ENCODE data around the gene P3R3URF.

Gene P3R3URF

DNA sequence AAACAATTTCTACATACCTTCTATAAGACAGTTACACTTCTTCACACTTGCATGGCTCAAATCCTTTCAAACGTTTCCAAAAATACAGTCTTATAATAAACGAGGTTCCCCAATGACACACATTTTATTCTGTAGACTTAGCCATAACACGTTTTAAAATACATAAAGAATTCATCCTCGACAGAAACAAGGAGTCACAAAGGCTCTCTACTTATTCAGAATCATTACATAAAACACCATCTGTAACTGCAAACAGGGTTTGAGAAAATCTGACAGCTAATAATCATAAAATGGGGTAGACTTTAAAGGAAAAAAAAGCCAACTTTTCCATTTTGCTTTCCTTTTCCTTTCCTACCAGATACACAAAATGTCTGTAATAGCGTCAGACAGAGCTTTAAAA, 45.7 kb downstream of the P3R3URF start:
- no peak for TF ChIP-seq ZNF510 (tag by site-specific recombination; IDR thresholded peaks at IDR 0.05; ENCODE audit: insufficient replicate concordance)
- no peak for TF ChIP-seq YY1 (tag by site-specific recombination; IDR thresholded peaks at IDR 0.05)
- TF ChIP-seq, protein P1, sequence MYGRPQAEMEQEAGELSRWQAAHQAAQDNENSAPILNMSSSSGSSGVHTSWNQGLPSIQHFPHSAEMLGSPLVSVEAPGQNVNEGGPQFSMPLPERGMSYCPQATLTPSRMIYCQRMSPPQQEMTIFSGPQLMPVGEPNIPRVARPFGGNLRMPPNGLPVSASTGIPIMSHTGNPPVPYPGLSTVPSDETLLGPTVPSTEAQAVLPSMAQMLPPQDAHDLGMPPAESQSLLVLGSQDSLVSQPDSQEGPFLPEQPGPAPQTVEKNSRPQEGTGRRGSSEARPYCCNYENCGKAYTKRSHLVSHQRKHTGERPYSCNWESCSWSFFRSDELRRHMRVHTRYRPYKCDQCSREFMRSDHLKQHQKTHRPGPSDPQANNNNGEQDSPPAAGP (tag by site-specific recombination; IDR thresholded peaks at IDR 0.05) = no peak
- no peak for TF ChIP-seq ZNF530 (tag by site-specific recombination; IDR thresholded peaks at IDR 0.05; ENCODE audit: low read depth)
- TF ChIP-seq ZNF843 (tag by site-specific recombination; IDR thresholded peaks at IDR 0.05) = no peak
- no peak for TF ChIP-seq KLF7 (tag by site-specific recombination; IDR thresholded peaks at IDR 0.05; ENCODE audit: borderline replicate concordance)
- no peak for TF ChIP-seq ZNF558 (tag by site-specific recombination; IDR thresholded peaks at IDR 0.05)
- TF ChIP-seq EGR2 (tag by site-specific recombination; IDR thresholded peaks at IDR 0.05; ENCODE audit: low read depth) = no peak
- no peak for TF ChIP-seq ZNF670 (tag by site-specific recombination; IDR thresholded peaks at IDR 0.05; ENCODE audit: low read depth)
- TF ChIP-seq ZNF214 (tag by site-specific recombination; IDR thresholded peaks at IDR 0.05; ENCODE audit: borderline replicate concordance) = no peak
- TF ChIP-seq ZNF221 (tag by site-specific recombination; IDR thresholded peaks at IDR 0.05; ENCODE audit: borderline replicate concordance) = no peak
- no peak for TF ChIP-seq MEIS1 (CRISPR knock-in tag; IDR thresholded peaks at IDR 0.05; ENCODE audit: borderline replicate concordance)
- TF ChIP-seq HOXA7 (CRISPR knock-in tag; IDR thresholded peaks at IDR 0.05; ENCODE audit: borderline replicate concordance) = no peak
- peaks cover 10% of the 10 kb centered on the region for H3K4me1 ChIP-seq (ENCODE audit: control insufficient read depth, insufficient read depth, low read length)
- peak overlapping the region; percentile 66 for H3K4me3 ChIP-seq (ENCODE audit: low read depth, low read length)
- CTCF ChIA-PET = interaction anchor here (1.1 to 2.4 kb wide), 4 partner anchors 8 to 51 kb away, joined by 3 to 16 read pairs (median 5); no protein-coding TSS in a partner anchor
- H3K36me3 ChIP-seq (ENCODE audit: control insufficient read depth in 2 of 2, insufficient read depth in 1 of 2, low read length in 2 of 2) = no peaks in the 10 kb centered on the region
- no peak overlapping the region for H3K27ac ChIP-seq (ENCODE audit: extremely low read depth, low read depth, low read length)
- H3K9me3 ChIP-seq (ENCODE audit: control insufficient read depth, insufficient read depth, low read depth, low read length) = no peaks in the 10 kb centered on the region
- POLR2A ChIA-PET = interaction anchor here (0.5 kb wide), 1 partner anchor 827 kb away, joined by 4 read pairs; no protein-coding TSS in a partner anchor

DNA sequence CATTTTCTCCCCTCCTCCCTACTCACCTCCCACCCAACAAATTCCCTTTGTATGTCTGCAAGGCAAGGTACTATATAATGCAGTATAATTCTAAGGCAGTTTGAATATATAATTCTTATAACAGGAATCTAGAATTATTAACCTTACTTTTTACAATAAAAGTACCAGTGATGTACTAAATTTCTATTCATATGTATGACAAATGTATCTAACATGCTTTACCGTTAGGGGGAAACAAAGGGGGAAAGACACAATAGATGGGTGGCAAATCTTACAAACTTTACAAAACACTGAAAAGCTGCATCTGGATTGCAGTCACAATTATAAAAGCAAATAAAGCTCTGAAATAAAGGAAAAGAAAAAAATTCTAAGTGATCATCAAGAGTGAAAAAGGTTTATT, 46.2 kb downstream of the P3R3URF start:
- TF ChIP-seq, protein P2, sequence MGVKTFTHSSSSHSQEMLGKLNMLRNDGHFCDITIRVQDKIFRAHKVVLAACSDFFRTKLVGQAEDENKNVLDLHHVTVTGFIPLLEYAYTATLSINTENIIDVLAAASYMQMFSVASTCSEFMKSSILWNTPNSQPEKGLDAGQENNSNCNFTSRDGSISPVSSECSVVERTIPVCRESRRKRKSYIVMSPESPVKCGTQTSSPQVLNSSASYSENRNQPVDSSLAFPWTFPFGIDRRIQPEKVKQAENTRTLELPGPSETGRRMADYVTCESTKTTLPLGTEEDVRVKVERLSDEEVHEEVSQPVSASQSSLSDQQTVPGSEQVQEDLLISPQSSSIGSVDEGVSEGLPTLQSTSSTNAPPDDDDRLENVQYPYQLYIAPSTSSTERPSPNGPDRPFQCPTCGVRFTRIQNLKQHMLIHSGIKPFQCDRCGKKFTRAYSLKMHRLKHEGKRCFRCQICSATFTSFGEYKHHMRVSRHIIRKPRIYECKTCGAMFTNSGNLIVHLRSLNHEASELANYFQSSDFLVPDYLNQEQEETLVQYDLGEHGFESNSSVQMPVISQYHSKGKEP (tag by site-specific recombination; IDR thresholded peaks at IDR 0.05) = no peak
- Histone ChIP-seq H3K36me3 (ENCODE audit: control insufficient read depth in 2 of 2, insufficient read depth in 1 of 2, low read length in 2 of 2) (no peaks in the 10 kb centered on the region), H3K27ac (ENCODE audit: extremely low read depth, low read depth, low read length) (no peak overlapping the region), H3K4me1 (ENCODE audit: control insufficient read depth, insufficient read depth, low read length) (peaks cover 6% of the 10 kb centered on the region), H3K4me3 (ENCODE audit: low read depth, low read length) (peak overlapping the region; percentile 66), H3K9me3 (ENCODE audit: control insufficient read depth, insufficient read depth, low read depth, low read length) (no peaks in the 10 kb centered on the region)
- CTCF ChIA-PET = interaction anchor here (1.1 to 2.4 kb wide), 2 partner anchors 34 to 51 kb away, joined by 4 to 16 read pairs; no protein-coding TSS in a partner anchor
- POLR2A ChIA-PET = interaction anchor here (0.5 to 0.6 kb wide), 2 partner anchors 20 to 827 kb away, joined by 3 to 4 read pairs; no protein-coding TSS in a partner anchor

DNA sequence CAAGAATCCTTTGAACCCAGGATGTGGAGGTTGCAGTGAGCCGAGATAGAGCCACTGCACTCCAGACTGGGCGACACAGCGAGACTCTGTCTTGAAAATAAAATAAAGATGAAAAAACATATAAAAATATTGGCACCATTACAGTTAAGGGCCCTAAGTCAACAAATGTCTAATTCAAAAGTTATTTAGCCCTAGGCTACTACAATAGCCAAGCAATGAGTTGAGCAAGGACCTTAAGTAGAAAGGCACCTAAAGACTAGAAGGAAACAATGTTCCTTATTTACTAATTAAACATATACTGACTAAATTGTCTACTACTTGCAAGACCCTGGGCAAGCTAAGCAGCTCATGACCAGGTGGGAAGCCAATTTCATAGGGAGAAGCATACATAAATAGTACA, 47.9 kb downstream of the P3R3URF start:
- Histone ChIP-seq H3K4me1 (ENCODE audit: control insufficient read depth, insufficient read depth, low read length) (no peaks in the 10 kb centered on the region), H3K36me3 (ENCODE audit: control insufficient read depth in 2 of 2, insufficient read depth in 1 of 2, low read length in 2 of 2) (no peaks in the 10 kb centered on the region), H3K9me3 (ENCODE audit: control insufficient read depth, insufficient read depth, low read depth, low read length) (no peaks in the 10 kb centered on the region), H3K4me3 (ENCODE audit: low read depth, low read length) (no peak overlapping the region), H3K27ac (ENCODE audit: extremely low read depth, low read depth, low read length) (no peak overlapping the region)
- CTCF ChIA-PET = interaction anchor here (1.2 kb wide), 1 partner anchor 95 kb away, joined by 4 read pairs; no protein-coding TSS in a partner anchor
- POLR2A ChIA-PET = no interaction called here
- TF ChIP-seq ZNF423 (tag by site-specific recombination; IDR thresholded peaks at IDR 0.05) (no peak), ZNF138 (tag by site-specific recombination; IDR thresholded peaks at IDR 0.05; ENCODE audit: borderline replicate concordance) (no peak), ZNF121 (tag by site-specific recombination; IDR thresholded peaks at IDR 0.05) (no peak), ZFP69B (tag by site-specific recombination; IDR thresholded peaks at IDR 0.05) (no peak), KLF9 (tag by site-specific recombination; IDR thresholded peaks at IDR 0.05; ENCODE audit: low read depth) (no peak), ZNF354C (tag by site-specific recombination; IDR thresholded peaks at IDR 0.05; ENCODE audit: borderline replicate concordance, low read depth) (no peak)
